Muscle layer of colon (tissue), 2 donors: Measurements from ENCODE around the gene TNIK.

Source experiments
- H3K27ac ChIP-seq: one replicate; pipeline ENCODE4 v1.7.0; 2013; ENCODE audit warnings: low read depth, mild to moderate bottlenecking, low read length, moderate library complexity
- H3K27me3 ChIP-seq, 2 donors: one replicate each; pipeline ENCODE4 v1.7.0; 2013; ENCODE audit warnings: low read length in 2 of 2, mild to moderate bottlenecking in 2 of 2; ENCODE audit not compliant: insufficient read depth in 2 of 2, control insufficient read depth in 1 of 2
- H3K36me3 ChIP-seq: one replicate; pipeline ENCODE4 v1.7.0; 2013; ENCODE audit warnings: mild to moderate bottlenecking, low read length; ENCODE audit not compliant: insufficient read depth
- H3K4me1 ChIP-seq: one replicate; pipeline ENCODE4 v1.7.0; 2013; ENCODE audit warnings: mild to moderate bottlenecking, low read length; ENCODE audit not compliant: insufficient read depth
- H3K4me3 ChIP-seq, 2 donors: one replicate each; pipeline ENCODE4 v1.7.0; 2013; ENCODE audit warnings: low read length in 2 of 2, low read depth in 1 of 2, mild to moderate bottlenecking in 1 of 2, moderate library complexity in 1 of 2
- H3K9ac ChIP-seq: one replicate; pipeline ENCODE4 v1.7.0; 2013; ENCODE audit warnings: low read length
- H3K9me3 ChIP-seq: one replicate; pipeline ENCODE4 v1.7.0; 2013; ENCODE audit warnings: mild to moderate bottlenecking, low read length
- donor health status: abdominal sarcoma.
- donor health status: Adenocarcinoma of cecum.

TNIK gene

DNA sequence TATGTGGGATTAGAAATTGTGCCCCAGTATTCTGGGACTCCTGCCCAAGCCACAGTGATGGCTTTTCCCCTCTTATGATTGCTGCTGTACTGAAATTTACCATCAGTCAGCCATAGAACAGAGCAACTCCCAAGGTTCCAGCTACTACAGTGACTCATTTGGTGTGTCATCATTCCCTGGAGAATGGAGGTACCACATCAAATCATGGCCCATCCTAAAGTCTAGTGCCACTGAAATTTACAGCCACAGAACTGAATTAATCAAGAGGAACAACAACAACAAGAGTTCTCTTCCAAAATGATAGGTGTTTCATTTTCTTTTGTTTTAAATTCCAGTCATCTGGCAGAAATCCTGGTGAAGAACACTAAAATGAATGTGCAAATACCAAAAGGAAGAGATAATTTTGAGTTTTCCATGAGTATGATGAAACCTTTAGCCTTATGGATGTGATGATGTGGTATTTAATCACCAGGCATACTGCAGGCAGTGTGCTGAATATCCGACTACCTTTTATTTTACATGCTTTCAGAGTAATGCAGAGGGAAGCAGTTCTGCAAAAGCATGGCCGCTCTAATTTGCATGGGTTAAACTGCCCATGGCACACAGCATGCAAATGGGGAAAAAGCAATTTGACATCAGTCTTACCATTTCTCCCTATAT lies 358.1 kb downstream of the TNIK start:
- Histone ChIP-seq H3K9ac (no peak overlapping the region), H3K9me3 (no peaks in the 10 kb centered on the region), H3K27ac (no peak overlapping the region), H3K27me3 (no peaks in the 10 kb centered on the region), H3K36me3 (peaks cover 4% of the 10 kb centered on the region), H3K4me1 (no peaks in the 10 kb centered on the region), H3K4me3 (no peak overlapping the region)

DNA sequence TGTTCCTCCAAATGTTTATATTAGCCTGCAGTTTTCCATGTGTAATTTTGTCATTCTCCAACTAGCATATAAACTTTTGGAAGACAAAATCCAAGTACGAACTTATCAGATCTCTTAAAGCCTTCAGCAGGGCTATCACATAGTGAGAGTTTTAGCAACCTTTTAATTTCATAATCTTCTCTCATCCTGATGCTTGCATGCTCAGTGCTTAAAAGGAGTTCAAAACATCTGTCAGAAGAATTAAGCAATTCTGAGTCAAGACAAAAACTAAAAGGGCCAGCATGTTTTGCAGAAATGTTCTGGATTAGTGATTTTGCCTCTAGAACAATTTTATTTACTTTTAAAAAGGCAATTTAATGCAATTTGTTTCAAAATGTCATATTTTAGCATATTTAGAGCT lies 360.3 kb downstream of the TNIK start:
- Histone ChIP-seq H3K4me3 (no peak overlapping the region), H3K9ac (no peak overlapping the region), H3K9me3 (no peaks in the 10 kb centered on the region), H3K27ac (no peak overlapping the region), H3K27me3 (no peaks in the 10 kb centered on the region), H3K4me1 (no peaks in the 10 kb centered on the region), H3K36me3 (peaks cover 4% of the 10 kb centered on the region)

DNA sequence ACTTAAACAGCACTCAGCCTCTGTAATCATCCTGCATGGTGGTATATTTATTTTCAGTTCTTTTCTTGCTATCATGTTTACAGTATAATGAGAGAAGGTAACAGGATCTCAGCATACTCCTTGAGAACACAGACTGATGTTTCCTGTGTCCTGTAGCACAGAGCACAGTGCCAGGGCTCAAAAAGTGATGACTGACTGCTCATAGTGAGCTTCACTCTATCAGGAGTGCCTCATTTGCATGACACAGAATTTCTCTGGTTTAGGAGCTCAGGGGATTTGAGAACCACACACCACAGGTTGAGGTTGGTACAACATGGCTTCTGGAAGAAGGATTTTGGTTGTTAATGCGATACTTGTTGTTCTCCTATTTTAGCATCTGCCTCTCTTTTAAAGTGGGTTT lies 365.1 kb downstream of the TNIK start:
- Histone ChIP-seq H3K4me1 (peaks cover 11% of the 10 kb centered on the region), H3K27ac (no peak overlapping the region), H3K27me3 (no peaks in the 10 kb centered on the region), H3K9me3 (no peaks in the 10 kb centered on the region), H3K36me3 (no peaks in the 10 kb centered on the region), H3K9ac (no peak overlapping the region), H3K4me3 (no peak overlapping the region)

DNA sequence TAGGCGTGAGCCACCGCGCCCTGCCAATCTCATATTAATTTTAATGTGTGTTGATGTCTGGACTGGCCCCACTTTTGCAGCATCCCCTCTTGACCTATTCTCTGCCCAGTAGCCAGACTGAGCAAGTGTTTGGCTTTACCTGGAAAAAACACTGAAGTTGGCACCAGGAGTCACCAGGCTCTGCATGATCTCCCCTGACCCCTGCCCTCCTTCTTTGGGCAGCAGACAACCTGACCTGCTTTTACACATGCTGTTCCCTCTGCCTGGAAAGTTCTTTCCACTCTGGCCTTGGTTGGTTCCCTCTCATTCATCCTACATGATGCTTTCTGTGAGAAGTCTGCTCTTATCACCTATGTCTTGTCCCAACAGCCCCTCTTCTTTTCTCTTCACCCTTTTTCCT lies 365.8 kb downstream of the TNIK start:
- H3K36me3 ChIP-seq, result no peaks in the 10 kb centered on the region
- no peaks in the 10 kb centered on the region for H3K9me3 ChIP-seq
- H3K27ac ChIP-seq, result no peak overlapping the region
- H3K4me3 ChIP-seq, result no peak overlapping the region
- H3K4me1 ChIP-seq, result peaks cover 17% of the 10 kb centered on the region
- H3K9ac ChIP-seq, result no peak overlapping the region
- no peaks in the 10 kb centered on the region for H3K27me3 ChIP-seq

DNA sequence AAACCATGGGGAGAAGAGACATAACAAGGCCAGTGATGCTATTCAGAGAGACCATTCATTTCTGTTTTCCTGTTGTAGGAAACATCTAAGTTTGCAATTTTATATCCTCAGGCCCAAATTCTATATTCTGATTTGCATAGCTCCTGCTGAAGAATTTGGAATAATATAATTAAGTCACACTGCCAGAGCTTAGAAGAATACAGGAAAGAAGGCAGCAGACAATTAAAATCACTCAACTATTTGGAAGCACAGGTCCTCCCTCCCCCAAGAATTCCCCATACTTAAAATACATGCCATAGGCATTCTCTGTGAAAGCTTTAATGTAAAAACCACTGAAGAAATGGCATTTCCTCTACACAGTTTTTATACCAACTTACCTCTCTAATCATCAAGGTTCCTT lies 366.7 kb downstream of the TNIK start:
- H3K27me3 ChIP-seq, result no peaks in the 10 kb centered on the region
- H3K4me3 ChIP-seq, result no peak overlapping the region
- no peak overlapping the region for H3K27ac ChIP-seq
- H3K9me3 ChIP-seq, result no peaks in the 10 kb centered on the region
- H3K36me3 ChIP-seq, result no peaks in the 10 kb centered on the region
- peaks cover 19% of the 10 kb centered on the region for H3K4me1 ChIP-seq
- H3K9ac ChIP-seq, result no peak overlapping the region

DNA sequence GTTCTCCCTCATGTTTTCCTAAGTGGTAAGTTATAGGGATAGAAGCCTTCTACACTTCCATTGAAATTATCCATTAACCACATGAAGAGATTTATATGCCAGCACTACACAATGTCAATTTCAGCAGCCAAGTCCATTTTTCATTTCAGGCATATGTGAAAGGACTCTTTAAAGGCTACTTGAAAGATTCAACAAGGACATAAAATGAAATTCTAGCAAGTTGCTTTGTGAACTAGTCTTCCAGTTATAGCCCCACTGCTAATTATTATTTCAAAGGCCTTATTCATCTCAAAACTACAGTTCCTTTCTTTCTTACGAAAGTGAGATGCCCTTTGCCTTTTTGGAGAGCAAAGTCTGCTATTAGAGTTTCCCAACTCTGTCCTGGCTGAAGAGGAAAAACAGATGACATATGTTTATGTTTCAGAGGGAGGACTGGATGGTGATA lies 367.7 kb downstream of the TNIK start:
- no peak overlapping the region for H3K9ac ChIP-seq
- no peaks in the 10 kb centered on the region for H3K9me3 ChIP-seq
- peaks cover 19% of the 10 kb centered on the region for H3K4me1 ChIP-seq
- H3K27ac ChIP-seq, result no peak overlapping the region
- H3K36me3 ChIP-seq, result no peaks in the 10 kb centered on the region
- no peaks in the 10 kb centered on the region for H3K27me3 ChIP-seq
- no peak overlapping the region for H3K4me3 ChIP-seq

DNA sequence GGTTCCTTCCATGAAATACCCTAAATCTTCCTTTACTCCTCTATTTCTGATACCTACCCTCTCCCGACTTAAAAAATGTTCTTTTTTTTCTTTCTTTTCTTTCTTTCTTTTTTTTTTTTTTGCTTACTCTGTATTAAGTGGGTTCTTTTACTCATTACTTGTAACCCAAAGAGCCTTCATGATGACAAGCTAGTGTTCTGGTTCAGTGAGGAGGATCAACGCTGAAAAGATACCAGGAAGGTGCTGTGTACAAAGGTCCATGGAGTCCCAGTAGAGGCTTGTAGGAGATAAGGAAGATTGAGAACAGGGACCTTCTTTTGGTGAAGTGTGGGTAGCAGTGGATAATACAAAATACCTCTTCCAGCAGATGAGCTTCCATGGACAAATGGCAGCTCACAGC lies 369.9 kb downstream of the TNIK start:
- H3K27me3 ChIP-seq, result no peaks in the 10 kb centered on the region
- H3K36me3 ChIP-seq, result no peaks in the 10 kb centered on the region
- no peak overlapping the region for H3K27ac ChIP-seq
- no peak overlapping the region for H3K9ac ChIP-seq
- peaks cover 19% of the 10 kb centered on the region for H3K4me1 ChIP-seq
- H3K4me3 ChIP-seq, result no peak overlapping the region
- no peaks in the 10 kb centered on the region for H3K9me3 ChIP-seq

DNA sequence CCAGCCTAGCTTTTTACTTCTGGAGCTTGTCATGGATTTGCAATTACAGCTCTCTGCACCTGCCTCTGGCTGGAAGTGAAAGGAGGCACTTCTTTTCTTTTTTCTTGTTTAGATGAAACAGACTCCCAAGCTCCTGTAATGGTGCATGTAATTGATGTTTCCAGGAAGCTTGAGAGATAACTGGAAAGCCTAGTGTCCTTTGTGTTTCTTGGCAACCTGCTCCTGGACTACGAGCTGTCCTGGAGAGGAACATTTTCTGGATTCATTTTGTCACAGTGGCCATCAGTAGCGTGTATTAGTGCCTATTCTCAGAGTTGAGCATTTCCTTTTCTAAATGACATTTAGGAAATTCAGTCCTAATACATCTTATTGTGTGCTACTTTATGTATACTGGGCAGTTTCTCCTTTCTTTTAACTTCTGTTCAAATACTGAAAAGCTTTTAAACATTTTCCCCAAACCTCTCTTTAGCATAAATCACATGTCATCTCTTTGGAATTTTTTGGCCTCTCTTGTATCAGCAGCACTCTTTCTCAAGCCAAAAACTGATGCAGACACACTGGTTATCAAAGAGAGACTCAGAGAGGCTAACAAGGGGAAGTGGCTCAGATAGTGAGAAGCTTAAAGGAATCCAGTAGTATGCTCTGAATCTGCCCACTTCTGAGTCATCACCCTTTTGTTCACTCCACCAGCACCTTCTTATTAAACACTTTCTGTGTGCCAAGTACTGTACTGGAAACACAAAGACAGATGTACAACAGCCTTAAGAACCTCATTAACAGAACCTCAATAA lies 371.0 kb downstream of the TNIK start:
- no peaks in the 10 kb centered on the region for H3K27me3 ChIP-seq
- H3K4me1 ChIP-seq, result peaks cover 19% of the 10 kb centered on the region
- H3K27ac ChIP-seq, result no peak overlapping the region
- no peak overlapping the region for H3K4me3 ChIP-seq
- no peak overlapping the region for H3K9ac ChIP-seq
- peaks cover 2% of the 10 kb centered on the region for H3K36me3 ChIP-seq
- no peaks in the 10 kb centered on the region for H3K9me3 ChIP-seq

DNA sequence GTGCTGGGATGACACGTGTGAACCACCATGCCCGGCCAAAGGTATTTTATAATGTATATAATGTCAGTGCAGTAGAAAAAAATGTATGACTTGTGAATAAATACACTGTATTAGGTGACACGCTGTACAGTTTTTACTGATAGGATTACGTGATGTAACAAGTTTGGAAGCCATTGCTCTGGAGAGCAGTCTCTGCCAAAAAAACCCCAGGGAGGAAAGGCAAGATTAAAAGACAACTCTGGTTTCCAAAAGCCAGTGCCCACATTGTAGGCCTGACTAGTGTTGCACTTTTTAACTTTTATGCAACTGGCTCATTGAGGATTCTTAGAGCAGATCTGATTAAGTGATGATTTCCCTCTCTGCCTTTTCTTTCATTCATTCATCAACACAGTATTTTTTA lies 371.7 kb downstream of the TNIK start:
- peaks cover 19% of the 10 kb centered on the region for H3K4me1 ChIP-seq
- no peak overlapping the region for H3K27ac ChIP-seq
- H3K9ac ChIP-seq, result no peak overlapping the region

DNA sequence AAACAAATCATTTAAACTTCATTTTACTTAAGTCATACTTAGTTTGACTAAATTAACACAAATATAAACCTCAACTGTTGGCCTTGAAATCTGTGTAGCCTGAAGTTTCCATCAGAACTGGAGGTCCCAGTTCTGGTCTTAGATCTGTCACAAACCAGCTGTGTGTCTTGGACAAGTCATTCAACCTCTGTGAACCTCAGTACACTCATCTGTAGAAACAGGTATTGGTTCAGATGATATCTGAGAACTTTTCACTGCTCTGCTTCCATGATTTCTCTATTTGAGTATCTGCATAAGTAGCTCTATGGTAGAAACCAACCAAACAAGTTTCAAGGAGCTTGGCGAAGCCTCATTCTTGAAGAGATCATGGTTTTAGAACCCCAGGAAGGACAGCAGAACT lies 373.3 kb downstream of the TNIK start:
- no peaks in the 10 kb centered on the region for H3K9me3 ChIP-seq
- no peak overlapping the region for H3K27ac ChIP-seq
- H3K4me3 ChIP-seq, result no peak overlapping the region
- H3K9ac ChIP-seq, result no peak overlapping the region
- no peaks in the 10 kb centered on the region for H3K27me3 ChIP-seq
- H3K36me3 ChIP-seq, result peaks cover 16% of the 10 kb centered on the region
- H3K4me1 ChIP-seq, result peaks cover 7% of the 10 kb centered on the region

More for the DNA sequence above, 371.7 kb downstream of the TNIK start:
- Histone ChIP-seq H3K36me3 (peaks cover 8% of the 10 kb centered on the region), H3K9me3 (no peaks in the 10 kb centered on the region), H3K4me3 (no peak overlapping the region), H3K27me3 (no peaks in the 10 kb centered on the region)

DNA sequence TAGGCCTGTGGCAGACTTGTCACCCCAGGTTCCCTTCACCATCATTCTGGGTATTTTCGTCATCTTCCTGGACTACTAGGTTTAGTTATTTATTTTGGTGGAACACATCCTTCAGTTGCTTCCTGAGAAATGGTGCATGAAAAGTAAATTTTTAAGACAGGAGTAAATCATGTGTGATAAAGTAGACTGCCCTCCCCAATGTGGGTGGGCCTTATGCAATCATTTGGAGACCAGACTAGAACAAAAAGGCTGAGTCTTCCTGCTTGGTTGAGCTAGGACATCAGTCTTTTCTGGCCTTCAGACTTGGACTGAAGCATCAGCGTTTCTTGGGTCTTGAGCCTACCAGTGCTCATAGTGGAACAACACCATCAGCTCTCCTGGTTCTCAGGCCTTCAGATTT lies 382.9 kb downstream of the TNIK start:
- Histone ChIP-seq H3K36me3 (peaks cover 10% of the 10 kb centered on the region), H3K9ac (no peak overlapping the region), H3K4me1 (no peaks in the 10 kb centered on the region), H3K9me3 (no peaks in the 10 kb centered on the region), H3K27ac (no peak overlapping the region), H3K27me3 (no peaks in the 10 kb centered on the region), H3K4me3 (no peak overlapping the region)

DNA sequence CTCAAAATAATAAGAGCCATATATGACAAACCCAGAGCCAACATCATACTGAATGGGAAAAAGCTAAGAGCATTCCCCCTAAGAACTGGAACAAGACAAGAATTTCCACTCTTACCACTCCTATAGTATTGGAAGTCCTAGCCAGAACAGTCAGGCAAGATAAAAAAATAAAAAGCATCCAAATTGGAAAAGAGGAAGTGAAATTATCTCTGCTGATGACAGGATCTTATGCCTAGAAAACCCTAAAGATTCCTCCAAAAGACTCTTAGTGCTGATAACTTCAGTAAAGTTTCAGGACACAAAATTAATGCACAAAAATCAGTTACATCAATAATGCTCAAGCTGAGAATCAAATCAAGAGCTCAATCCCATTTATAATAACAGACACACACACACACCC lies 387.8 kb downstream of the TNIK start:
- H3K9ac ChIP-seq, result no peak overlapping the region
- H3K4me3 ChIP-seq, result no peak overlapping the region
- no peak overlapping the region for H3K27ac ChIP-seq
- peaks cover 16% of the 10 kb centered on the region for H3K36me3 ChIP-seq
- no peaks in the 10 kb centered on the region for H3K27me3 ChIP-seq
- no peaks in the 10 kb centered on the region for H3K4me1 ChIP-seq
- no peaks in the 10 kb centered on the region for H3K9me3 ChIP-seq
